ENCODE data around the gene SMCO4.

The SMCO4 gene

GRCh38 chr11:93504110-93505095 is 38.8 kb downstream of the SMCO4 start:
- no peak for DNase-seq (ENCODE audit: low spot score)

- no peak for DNase-seq (ENCODE audit: low spot score)
Observed at GRCh38 chr11:93501856-93502255, 41.3 kb downstream of the SMCO4 start.

DNA sequence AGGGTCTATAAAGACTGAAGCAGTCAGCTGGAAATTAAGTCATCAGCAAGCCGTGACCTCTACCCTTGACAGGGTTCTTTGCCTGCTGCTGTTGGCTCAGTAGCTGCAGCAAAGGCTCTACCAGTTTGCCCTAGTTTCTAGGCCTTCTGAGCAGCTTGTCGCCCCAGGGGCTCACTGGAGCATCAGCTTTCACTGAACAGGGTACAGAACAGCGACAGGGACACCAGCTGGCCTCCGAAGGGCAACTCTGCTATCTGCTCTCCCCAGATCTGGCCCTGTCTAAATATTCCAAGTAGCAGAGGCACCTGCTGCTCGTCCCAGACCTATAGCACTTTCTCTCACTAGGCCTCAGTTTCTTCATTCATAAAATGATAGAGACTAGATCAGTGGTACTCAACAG is 42.4 kb downstream of the SMCO4 start:
- DNase-seq (ENCODE audit: low spot score), result no peak

DNA sequence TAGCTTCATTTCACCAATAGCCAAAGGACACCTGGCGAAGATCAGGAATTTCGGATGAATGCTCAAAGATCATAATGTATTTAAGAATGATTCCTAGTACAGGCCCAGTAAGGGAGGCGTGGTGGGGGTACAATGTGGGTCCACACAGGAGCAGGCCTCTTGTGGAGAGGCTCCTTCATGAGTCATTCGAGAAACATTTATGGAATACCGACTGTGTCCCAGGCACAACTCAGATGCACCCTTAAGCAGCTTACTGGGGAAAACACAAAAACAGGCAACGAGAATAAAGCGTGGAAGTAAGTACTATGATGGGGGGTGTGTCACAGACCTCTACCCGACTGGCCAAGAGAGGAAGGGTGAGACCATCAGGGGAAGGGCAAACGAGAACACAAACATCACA is 44.5 kb downstream of the SMCO4 start:
- DNase-seq (ENCODE audit: low spot score), result no peak

- no peak for DNase-seq (ENCODE audit: low spot score)
Observed at GRCh38 chr11:93498161-93498560, 45.0 kb downstream of the SMCO4 start.

- no peak for DNase-seq (ENCODE audit: low spot score)
Observed at GRCh38 chr11:93497596-93497995, 45.6 kb downstream of the SMCO4 start.

DNA sequence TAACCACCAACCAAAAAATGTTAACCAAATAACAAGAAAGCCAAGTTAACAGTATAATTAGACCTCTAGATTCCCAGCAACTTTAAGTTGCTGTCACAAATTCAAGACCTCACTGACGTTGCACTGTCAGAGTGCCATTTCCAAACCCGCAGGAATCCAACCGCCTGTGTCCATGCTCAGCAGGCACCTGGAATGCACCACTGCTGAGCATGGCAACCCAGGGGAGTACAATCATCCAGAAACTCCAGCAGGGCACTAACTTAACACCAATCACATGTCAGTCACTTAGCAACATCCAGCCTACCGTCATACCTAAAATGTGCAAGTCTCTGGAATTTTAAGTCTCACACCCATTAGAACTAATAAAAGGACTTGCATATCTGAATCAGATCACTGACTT is 48.8 kb downstream of the SMCO4 start:
- no peak for DNase-seq (ENCODE audit: low spot score)

GRCh38 chr11:93493252-93493897 is 49.8 kb downstream of the SMCO4 start:
- no peak for DNase-seq (ENCODE audit: low spot score)

GRCh38 chr11:93492464-93493251 is 50.5 kb downstream of the SMCO4 start:
- DNase-seq (ENCODE audit: low spot score), result no peak

DNA sequence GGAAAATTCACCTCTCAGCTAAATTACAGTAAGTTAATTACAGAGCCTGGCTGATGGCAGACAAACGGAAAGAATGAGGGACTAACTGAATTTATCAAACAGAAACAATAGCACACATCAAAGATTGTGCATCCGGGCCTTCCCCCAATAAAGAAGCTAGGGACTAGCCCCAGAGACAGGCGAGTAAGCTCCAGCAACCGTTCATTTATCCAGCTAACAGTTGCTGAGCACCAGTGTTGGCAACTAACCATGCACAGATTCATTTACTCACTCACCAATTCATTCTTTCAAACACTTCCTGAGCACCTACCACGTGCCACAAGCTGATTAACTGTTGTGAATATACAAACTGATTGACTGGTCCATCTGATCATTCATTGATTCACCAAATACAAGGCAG is 51.2 kb downstream of the SMCO4 start:
- no peak for DNase-seq (ENCODE audit: low spot score)

GRCh38 chr11:93490996-93491618 is 52.1 kb downstream of the SMCO4 start:
- DNase-seq (ENCODE audit: low spot score), result no peak

GRCh38 chr11:93489841-93490240 is 53.4 kb downstream of the SMCO4 start:
- DNase-seq (ENCODE audit: low spot score), result no peak

GRCh38 chr11:93487032-93487483 is 56.1 kb downstream of the SMCO4 start:
- no peak for DNase-seq (ENCODE audit: low spot score)

GRCh38 chr11:93485983-93486382 is 57.2 kb downstream of the SMCO4 start:
- DNase-seq (ENCODE audit: low spot score), result no peak

DNA sequence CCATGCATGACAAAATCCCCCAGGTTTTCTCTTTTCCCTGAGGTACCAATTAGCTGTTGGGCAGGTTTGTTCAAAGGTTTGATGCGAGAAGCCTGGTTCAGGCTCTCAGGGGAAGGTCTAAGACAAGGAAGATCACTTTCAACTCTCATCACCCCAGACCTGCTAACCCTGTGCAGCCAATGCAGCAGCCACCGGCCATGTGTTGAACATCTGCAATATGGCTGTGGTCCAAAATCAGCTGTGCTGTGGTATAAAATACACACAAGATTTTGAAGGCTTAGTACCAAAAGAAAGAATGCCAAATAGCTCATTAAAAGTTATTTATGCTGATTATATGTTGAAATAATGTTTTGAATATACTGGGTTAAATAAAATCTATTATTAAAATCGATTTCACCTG is 58.5 kb downstream of the SMCO4 start:
- no peak for DNase-seq (ENCODE audit: low spot score)

DNA sequence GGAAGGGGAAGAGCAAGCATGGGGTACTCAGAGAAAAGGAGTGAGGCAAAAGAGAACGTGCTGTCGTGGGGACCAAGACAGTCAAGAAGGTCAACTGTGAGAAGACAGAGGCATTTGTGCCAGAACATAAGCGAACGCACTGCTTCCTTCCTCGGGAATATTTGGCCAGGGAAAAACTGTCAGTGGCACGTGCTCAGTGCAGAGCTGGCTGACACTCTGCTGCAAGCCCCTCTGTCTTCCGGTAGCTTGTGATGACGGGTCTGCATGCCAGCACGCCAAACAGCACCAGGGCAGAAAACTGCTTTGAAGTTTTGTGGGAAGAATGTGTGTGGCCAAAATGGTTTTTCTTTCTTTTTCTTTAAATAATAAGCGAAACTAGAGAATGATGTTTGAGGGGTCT is 60.6 kb downstream of the SMCO4 start:
- no peak for DNase-seq (ENCODE audit: low spot score)

- no peak for DNase-seq (ENCODE audit: low spot score)
Observed at GRCh38 chr11:93481696-93482095, 61.5 kb downstream of the SMCO4 start.

DNA sequence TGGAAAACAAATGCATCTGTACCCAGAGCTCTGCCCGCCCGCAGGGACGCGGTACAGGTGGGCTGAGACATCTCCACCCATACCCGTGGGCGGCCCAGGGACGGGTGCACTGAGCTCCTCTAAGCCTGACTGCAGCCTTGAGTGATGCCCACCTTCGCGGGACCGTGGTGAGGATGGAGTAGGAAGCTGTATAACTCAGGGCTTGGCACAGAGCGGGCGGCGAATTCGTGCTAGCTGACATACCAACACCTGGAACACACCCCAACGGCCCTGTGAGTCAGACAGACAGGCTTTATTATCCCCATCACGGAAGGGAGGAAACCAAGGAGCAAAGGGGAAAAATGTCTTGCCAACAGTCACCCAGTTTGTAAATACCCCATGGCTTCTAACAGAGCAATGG is 61.9 kb downstream of the SMCO4 start:
- no peak for DNase-seq (ENCODE audit: low spot score)

GRCh38 chr11:93480756-93481155 is 62.4 kb downstream of the SMCO4 start:
- no peak for DNase-seq (ENCODE audit: low spot score)

DNA sequence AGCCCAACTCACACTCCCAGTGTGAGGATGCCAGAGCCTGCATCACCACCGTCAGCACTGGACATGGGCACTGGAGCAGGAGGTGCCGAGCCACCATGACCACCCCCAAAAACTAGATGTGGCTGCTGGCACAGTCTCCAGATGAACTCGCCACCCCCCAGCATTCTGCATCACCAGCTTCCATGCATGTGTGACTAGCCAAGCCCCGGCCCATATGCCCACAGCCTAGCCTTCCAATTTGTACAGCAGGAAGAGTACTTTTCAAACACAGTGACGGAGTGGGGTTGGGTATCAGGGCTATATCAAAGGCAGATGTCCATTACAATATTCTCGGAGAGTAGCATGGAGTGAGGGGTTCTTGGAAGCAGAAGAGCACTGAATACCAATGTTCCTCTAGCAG is 62.9 kb downstream of the SMCO4 start:
- no peak for DNase-seq (ENCODE audit: low spot score)

DNA sequence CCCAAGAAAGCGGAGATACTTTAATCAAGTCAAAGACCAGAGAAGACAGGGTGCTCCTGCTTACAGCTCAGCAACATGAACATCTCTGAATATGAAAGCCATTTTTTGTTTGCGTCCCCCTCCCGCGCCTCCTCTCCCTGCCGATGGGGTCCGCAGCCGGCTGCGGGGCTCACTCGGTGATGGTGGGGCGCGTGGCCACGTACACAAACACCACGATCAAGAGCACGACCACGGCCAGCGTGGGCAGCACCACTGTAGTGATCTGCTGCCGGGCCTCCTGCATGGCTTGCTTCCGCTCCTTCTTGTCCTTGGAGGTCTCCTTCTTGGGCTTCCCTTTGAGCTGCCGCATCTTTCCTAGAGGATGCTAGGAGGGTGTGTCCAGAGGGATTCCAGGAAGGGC is 64.3 kb downstream of the SMCO4 start:
- no peak for DNase-seq (ENCODE audit: low spot score)

- DNase-seq (ENCODE audit: low spot score), result no peak
Observed at GRCh38 chr11:93477684-93478234, 65.4 kb downstream of the SMCO4 start.
